ENCODE results near the gene TMEM158.

Gene TMEM158

DNA sequence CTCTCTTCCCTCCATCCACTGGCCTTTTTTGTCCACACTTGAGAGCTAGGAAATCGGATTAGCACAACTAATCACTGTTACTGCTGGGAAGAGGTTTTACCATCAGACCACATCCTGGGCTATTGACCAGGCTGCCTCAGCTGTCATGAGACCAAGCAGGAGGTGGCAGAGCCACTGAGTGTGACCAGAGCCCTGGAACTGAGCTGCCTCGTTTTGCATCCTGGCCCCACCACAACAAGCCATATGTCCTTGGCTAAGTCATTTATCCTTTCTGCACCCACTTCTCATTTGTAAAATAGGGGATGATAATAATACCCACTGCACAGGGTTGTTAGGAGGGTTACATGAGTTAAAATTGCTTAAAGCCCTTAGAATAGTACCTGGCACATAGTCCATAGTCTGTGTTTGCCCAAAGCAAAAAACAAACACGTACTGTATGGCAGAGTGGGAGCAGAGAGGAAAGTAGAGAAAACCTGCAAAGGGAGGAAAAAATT, 34.1 kb downstream of the TMEM158 start:
- TF ChIP-seq, protein P1, sequence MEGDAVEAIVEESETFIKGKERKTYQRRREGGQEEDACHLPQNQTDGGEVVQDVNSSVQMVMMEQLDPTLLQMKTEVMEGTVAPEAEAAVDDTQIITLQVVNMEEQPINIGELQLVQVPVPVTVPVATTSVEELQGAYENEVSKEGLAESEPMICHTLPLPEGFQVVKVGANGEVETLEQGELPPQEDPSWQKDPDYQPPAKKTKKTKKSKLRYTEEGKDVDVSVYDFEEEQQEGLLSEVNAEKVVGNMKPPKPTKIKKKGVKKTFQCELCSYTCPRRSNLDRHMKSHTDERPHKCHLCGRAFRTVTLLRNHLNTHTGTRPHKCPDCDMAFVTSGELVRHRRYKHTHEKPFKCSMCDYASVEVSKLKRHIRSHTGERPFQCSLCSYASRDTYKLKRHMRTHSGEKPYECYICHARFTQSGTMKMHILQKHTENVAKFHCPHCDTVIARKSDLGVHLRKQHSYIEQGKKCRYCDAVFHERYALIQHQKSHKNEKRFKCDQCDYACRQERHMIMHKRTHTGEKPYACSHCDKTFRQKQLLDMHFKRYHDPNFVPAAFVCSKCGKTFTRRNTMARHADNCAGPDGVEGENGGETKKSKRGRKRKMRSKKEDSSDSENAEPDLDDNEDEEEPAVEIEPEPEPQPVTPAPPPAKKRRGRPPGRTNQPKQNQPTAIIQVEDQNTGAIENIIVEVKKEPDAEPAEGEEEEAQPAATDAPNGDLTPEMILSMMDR (IDR thresholded peaks at IDR 0.05; ENCODE audit: insufficient read depth, low read length, missing control alignments) = no peak
- no peak overlapping the region for H3K4me3 ChIP-seq (ENCODE audit: low read depth, low read length)
- CTCF ChIA-PET = interaction anchor here (1.0 to 2.3 kb wide), 5 partner anchors 8 to 151 kb away, joined by 3 to 10 read pairs (median 4); no protein-coding TSS in a partner anchor
- POLR2A ChIA-PET = no interaction called here
- no peak for DNase-seq (ENCODE audit: low read depth, low spot score)

DNA sequence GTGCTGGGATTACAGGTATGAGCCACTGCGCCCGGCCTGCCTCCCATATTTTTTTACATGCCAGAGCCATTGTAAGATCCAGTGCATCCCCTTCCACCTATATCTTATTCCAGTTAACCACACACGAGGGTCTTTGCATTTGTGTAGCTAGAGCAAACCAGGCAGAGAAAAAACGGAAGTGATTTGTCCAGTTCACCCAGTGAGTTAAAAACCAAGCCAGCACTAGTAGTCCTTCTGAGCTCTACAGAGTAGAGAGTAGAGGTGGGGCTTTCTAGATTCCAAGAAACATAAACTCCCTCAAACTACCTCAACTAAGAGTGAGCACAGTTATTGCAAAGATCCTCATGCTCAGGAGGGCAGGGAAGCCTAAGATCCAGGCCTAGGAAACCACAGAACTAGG, 34.7 kb downstream of the TMEM158 start:
- DNase-seq (ENCODE audit: low read depth, low spot score) = no peak
- ChIA-PET CTCF (interaction anchor here (1.0 to 2.0 kb wide), 4 partner anchors 9 to 150 kb away, joined by 3 to 4 read pairs (median 4); no protein-coding TSS in a partner anchor), POLR2A (no interaction called here)
- H3K4me3 ChIP-seq (ENCODE audit: low read depth, low read length) = no peak overlapping the region
- TF ChIP-seq, protein P1 (IDR thresholded peaks at IDR 0.05; ENCODE audit: insufficient read depth, low read length, missing control alignments) = no peak

DNA sequence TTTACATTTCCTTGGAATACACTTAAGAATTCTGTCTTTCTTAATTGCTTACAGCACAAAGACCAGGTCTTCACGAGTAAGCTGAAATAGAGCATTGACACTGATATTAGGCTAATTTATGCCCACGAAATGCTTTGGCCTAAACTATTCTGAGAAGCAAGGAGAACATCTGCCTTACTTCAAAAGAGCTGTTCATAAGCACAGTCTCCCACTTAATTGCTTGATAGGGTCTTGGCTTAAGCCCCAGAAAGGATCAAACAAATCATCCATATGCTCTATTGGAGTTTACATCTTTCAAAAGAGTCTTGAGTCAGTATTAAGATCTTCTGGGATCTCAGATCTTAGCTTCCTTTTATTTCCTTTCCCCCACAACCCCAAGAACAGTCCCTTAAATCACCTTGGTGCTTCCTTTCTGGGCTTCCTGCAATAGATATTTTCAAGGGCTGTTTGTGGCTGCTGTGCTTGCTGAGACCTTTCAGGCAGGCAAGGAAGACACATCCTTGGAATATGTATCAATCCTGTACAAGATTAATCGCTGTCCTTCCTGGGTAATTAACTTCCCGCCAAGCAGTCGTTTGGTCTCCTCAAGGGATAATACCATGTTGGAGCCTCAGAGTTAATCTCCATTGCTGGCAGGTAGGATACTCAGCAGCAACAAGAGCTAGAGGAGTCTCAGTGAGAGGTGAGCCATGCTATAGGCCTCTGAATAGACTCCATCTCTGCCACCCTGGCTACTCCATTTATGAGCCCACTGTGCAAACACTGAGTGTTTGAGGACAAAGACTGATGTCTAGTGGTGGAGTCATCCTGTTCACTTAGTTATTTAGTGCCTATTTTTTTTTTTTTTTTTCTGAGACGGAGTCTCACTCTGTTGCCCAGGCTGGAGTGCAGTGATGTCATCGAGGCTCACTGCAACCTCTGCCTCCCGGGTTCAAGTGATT, 37.1 kb downstream of the TMEM158 start:
- no peak overlapping the region for H3K4me3 ChIP-seq (ENCODE audit: low read depth, low read length)
- POLR2A ChIA-PET = no interaction called here
- CTCF ChIA-PET = no interaction called here
- no peak for DNase-seq (ENCODE audit: low read depth, low spot score)
- TF ChIP-seq, protein P1 (IDR thresholded peaks at IDR 0.05; ENCODE audit: insufficient read depth, low read length, missing control alignments) = no peak

DNA sequence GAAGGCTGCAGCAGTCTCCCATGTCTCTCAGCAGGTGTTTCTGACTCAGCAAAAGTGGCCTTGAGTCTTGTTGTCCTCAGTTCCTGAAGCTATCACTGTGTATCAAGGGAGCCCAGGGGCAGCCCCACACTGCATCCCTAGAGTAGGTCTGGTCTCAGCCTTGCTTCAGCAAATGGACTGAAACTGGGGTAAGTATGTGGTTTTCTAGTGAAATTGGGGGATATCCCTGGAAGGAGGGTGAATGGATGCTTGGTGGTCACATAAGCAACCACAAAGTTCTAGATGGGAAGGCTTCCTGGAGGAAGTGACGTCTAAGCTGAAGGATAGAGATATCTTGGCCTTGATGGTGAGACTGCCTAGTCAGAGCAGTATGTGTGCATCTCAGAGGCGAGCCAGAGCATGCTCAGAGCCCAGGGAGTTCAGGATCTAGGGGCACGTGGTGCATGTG, 38.4 kb downstream of the TMEM158 start:
- POLR2A ChIA-PET = no interaction called here
- no peak for DNase-seq (ENCODE audit: low read depth, low spot score)
- H3K4me3 ChIP-seq (ENCODE audit: low read depth, low read length) = no peak overlapping the region
- CTCF ChIA-PET = interaction anchor here (1.0 kb wide), 1 partner anchor 22 kb away, joined by 4 read pairs; no protein-coding TSS in a partner anchor
- TF ChIP-seq, protein P1 (IDR thresholded peaks at IDR 0.05; ENCODE audit: insufficient read depth, low read length, missing control alignments) = no peak

DNA sequence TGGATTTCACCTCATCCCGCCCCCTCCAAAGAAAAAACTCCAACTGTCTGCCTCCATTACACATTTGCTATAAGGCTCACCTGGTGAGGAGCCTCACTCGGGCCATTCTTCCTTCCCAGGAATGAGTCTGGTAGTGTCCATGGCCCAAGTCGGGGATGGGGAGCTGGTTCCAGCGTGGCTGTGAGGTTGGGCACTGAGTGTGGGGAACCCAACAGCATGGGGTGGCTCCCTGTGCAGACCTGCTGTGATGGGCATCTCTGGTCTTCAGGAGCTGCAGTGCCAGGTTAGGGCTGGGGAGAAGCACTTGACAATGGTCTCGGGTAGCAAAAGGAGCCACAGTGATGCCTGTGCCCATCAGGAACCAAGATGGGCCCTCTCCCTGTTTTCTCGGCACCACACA, 39.2 kb downstream of the TMEM158 start:
- no peak for DNase-seq (ENCODE audit: low read depth, low spot score)
- CTCF ChIA-PET = interaction anchor here (1.0 kb wide), 1 partner anchor 23 kb away, joined by 4 read pairs; no protein-coding TSS in a partner anchor
- TF ChIP-seq, protein P1 (IDR thresholded peaks at IDR 0.05; ENCODE audit: insufficient read depth, low read length, missing control alignments) = no peak
- POLR2A ChIA-PET = no interaction called here
- H3K4me3 ChIP-seq (ENCODE audit: low read depth, low read length) = no peak overlapping the region

DNA sequence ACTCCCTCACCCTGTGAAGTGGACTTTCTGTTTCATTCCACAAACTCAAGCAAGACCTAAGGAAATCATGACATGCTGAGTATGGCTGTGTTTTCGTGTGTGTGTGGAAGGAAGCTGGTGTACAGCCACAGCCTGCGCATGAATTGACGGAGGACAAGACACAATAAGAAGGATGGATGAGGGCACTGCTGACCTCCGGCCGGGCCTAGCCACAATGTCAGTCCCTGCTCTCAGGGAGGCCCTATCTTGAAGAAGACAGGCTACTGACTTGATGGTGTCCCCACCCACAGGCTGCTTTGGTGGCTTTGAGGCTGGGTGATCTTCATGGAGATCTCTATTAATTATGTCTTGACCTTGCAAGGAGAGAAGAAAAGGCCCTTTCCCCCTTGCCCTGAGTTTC, 40.6 kb downstream of the TMEM158 start:
- POLR2A ChIA-PET = no interaction called here
- DNase-seq (ENCODE audit: low read depth, low spot score) = no peak
- CTCF ChIA-PET = interaction anchor here (2.7 kb wide), 1 partner anchor 25 kb away, joined by 16 read pairs; no protein-coding TSS in a partner anchor

More for the DNA sequence above, 40.6 kb downstream of the TMEM158 start:
- H3K4me3 ChIP-seq (ENCODE audit: low read depth, low read length) = no peak overlapping the region
- TF ChIP-seq, protein P1 (IDR thresholded peaks at IDR 0.05; ENCODE audit: insufficient read depth, low read length, missing control alignments) = no peak

Data from AG04449 (cell line).